Measurements from ENCODE around the gene GPR157. TPM values are rescaled to one million over a fixed set of nuclear protein-coding genes. Genes with fewer than 3 reads are reported as not detected.
A peak's percentile ranks its signal among the peaks of the same experiment; 100 is the strongest.

The GPR157 gene
- total and polyA plus RNA-seq, 10 of the 15 experiments (the other 5 are each of a cell fraction or from before 2014, with no cell fraction given): 0.66 to 15.9 (median 3.1) TPM

DNA sequence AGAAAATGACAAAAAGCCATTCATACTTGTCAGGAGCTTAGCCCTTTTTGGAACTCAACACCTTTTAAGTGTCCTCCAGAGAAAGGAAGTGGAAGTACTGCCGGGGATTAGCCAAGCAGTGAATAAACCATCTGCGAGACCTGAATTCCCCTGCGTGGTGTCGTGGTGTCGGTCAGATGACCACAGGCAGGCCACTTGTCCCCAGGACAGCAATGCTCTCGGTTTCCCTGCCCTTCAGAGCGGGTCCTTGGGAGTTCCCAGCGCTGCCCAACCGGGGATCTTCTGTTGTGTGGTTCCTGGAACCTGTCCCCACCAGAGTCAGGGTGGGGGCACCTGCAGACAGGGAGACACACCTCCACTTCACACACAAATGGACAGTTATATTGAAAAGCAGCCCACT lies 9.2 kb downstream of the GPR157 start:
- peak; percentile 74 for ATAC-seq
- peak; percentile 93 for TF ChIP-seq SPI1 (IDR thresholded peaks at IDR 0.05; ENCODE audit: borderline replicate concordance, insufficient read depth, low read depth, low read length)
- peak; percentile 37; the same call in 1 of the 3 replicates for TF ChIP-seq POU2F2 (IDR thresholded peaks at IDR 0.05; ENCODE audit: borderline replicate concordance, low read depth, low read length)
- TF ChIP-seq, protein P1, sequence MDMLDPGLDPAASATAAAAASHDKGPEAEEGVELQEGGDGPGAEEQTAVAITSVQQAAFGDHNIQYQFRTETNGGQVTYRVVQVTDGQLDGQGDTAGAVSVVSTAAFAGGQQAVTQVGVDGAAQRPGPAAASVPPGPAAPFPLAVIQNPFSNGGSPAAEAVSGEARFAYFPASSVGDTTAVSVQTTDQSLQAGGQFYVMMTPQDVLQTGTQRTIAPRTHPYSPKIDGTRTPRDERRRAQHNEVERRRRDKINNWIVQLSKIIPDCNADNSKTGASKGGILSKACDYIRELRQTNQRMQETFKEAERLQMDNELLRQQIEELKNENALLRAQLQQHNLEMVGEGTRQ (IDR thresholded peaks at IDR 0.05; ENCODE audit: borderline replicate concordance, low read depth, low read length): no peak; the same call in 1 of the 2 replicates
- no peak for TF ChIP-seq ZZZ3 (IDR thresholded peaks at IDR 0.05; ENCODE audit: control insufficient read depth, insufficient read length, low read depth)
- no peak for TF ChIP-seq POLR2AphosphoS5 (IDR thresholded peaks at IDR 0.05; ENCODE audit: low read length)
- no peak for TF ChIP-seq MYC (IDR thresholded peaks at IDR 0.05; ENCODE audit: insufficient read depth, insufficient read length, insufficient replicate concordance, low read length, severe bottlenecking)
- TF ChIP-seq HDGF (IDR thresholded peaks at IDR 0.05): no peak
- no peak for TF ChIP-seq EZH2 (IDR thresholded peaks at IDR 0.05; ENCODE audit: borderline replicate concordance, control insufficient read depth, low read depth, low read length)
- TF ChIP-seq, protein P2, sequence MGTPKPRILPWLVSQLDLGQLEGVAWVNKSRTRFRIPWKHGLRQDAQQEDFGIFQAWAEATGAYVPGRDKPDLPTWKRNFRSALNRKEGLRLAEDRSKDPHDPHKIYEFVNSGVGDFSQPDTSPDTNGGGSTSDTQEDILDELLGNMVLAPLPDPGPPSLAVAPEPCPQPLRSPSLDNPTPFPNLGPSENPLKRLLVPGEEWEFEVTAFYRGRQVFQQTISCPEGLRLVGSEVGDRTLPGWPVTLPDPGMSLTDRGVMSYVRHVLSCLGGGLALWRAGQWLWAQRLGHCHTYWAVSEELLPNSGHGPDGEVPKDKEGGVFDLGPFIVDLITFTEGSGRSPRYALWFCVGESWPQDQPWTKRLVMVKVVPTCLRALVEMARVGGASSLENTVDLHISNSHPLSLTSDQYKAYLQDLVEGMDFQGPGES (IDR thresholded peaks at IDR 0.05): no peak
- no peak for TF ChIP-seq ZNF622 (IDR thresholded peaks at IDR 0.05)
- TF ChIP-seq E4F1 (IDR thresholded peaks at IDR 0.05; ENCODE audit: borderline replicate concordance, partially characterized antibody): no peak
- no peak for TF ChIP-seq USF1 (IDR thresholded peaks at IDR 0.05; ENCODE audit: borderline replicate concordance, extremely low read length, insufficient read depth, low read depth, low read length)
- TF ChIP-seq ETV6 (conservative IDR thresholded peaks at IDR 0.05 in 1 of 2, IDR thresholded peaks at IDR 0.05 in 1 of 2; ENCODE audit: borderline replicate concordance in 1 of 2, low read depth in 1 of 2): peak in 1 of 2 experiments; percentile 25; a peak in 1 of 4 replicates

More for the DNA sequence above, 9.2 kb downstream of the GPR157 start:
- peak; percentile 69 for DNase-seq (ENCODE audit: low read depth, low spot score)
- peak; percentile 31 for FAIRE-seq
- no peaks in the 10 kb centered on the region for H3K36me3 ChIP-seq (ENCODE audit: control insufficient read depth in 2 of 2, insufficient read depth in 2 of 2, low read length in 1 of 2)
- H3K4me2 ChIP-seq (ENCODE audit: control insufficient read depth, insufficient read depth): peak overlapping the region; percentile 51; the same call in 1 of the 2 replicates
- H3K79me2 ChIP-seq (ENCODE audit: control insufficient read depth, insufficient read depth, low read length): no peaks in the 10 kb centered on the region; the same call in 1 of the 2 replicates
- H3K27me3 ChIP-seq (replicated peaks in 1 of 2; ENCODE audit: control insufficient read depth in 2 of 2, insufficient read depth in 2 of 2, low read length in 1 of 2): no peaks in the 10 kb centered on the region
- no peaks in the 10 kb centered on the region; the same call in 1 of the 2 replicates for H4K20me1 ChIP-seq (ENCODE audit: control insufficient read depth, insufficient read depth)
- CTCF ChIA-PET: interaction anchor here (0.9 to 7.9 kb wide), 8 partner anchors 9 to 82 kb away, joined by 3 to 46 read pairs (median 10); no protein-coding TSS in a partner anchor
- POLR2A ChIA-PET: interaction anchor here (0.5 to 3.6 kb wide), 6 partner anchors 11 to 110 kb away, joined by 3 to 19 read pairs (median 4); no protein-coding TSS in a partner anchor
- H3K4me3 ChIP-seq: no peak overlapping the region
- in situ Hi-C loops (cut with MboI): no loop called here
- SMC1A ChIA-PET (ENCODE audit: uncharacterized antibody, unreplicated experiment): interaction anchor here (1.2 to 4.2 kb wide), 4 partner anchors 8 to 43 kb away, joined by 4 to 23 read pairs (median 12); partner anchors contain the start of gene GPR157
- H2AFZ ChIP-seq (ENCODE audit: control insufficient read depth, low read depth, low read length): no peak overlapping the region
- no peak overlapping the region for H3K9ac ChIP-seq (ENCODE audit: control insufficient read depth, insufficient read depth, low read length)
- no TSS peak for BruUV-seq (replicated peaks)
- H3K4me1 ChIP-seq (ENCODE audit: control insufficient read depth, insufficient read depth, low read length): peaks cover 37% of the 10 kb centered on the region
- H3K9me3 ChIP-seq (replicated peaks; ENCODE audit: control insufficient read depth, insufficient read depth, low read length): no peaks in the 10 kb centered on the region
- WGBS (ENCODE audit: insufficient coverage, insufficient replicate concordance, low lambda C conversion rate, missing lambda C conversion rate): under 1% methylated on average over 9 of the region's 9 CpGs
- peak overlapping the region; percentile 49 for H3K27ac ChIP-seq (ENCODE audit: control insufficient read depth, insufficient read depth)
- intact Hi-C loops (cut with micrococcal nuclease; ENCODE audit: unreplicated experiment): no loop called here
- RAD21 ChIA-PET (ENCODE audit: unreplicated experiment): interaction anchor here (0.6 to 2.1 kb wide), 5 partner anchors 9 to 1916 kb away, joined by 3 to 8 read pairs (median 3); no protein-coding TSS in a partner anchor
